ENCODE measurements around the gene ZFYVE19. TPM values are rescaled to one million over a fixed set of nuclear protein-coding genes. Genes with fewer than 3 reads are reported as not detected.

ZFYVE19 gene
- total and polyA plus RNA-seq, 2 of the 13 experiments (the other 11 are each of a cell fraction or from before 2014, with no cell fraction given): 23.3 to 44.0 TPM

GRCh38 chr15:40763801-40764628 is 42.9 kb upstream of the ZFYVE19 start, which contains the start of gene GCHFR (continued):
- 0 out of 2 replicates have a peak, but pooled peaks have one; percentile 69 for TF ChIP-seq ZNF431 (CRISPR knock-in tag; IDR thresholded peaks at IDR 0.05; ENCODE audit: borderline replicate concordance, low read depth)
- no peak; the same call in 1 of the 2 replicates for TF ChIP-seq ELF4 (CRISPR knock-in tag; IDR thresholded peaks at IDR 0.05; ENCODE audit: borderline replicate concordance)
- peak; percentile 92 for TF ChIP-seq ZNF639 (CRISPR knock-in tag; conservative IDR thresholded peaks at IDR 0.05)
- TF ChIP-seq CREM (IDR thresholded peaks at IDR 0.05): no peak
- TF ChIP-seq CREM (CRISPR knock-in tag; IDR thresholded peaks at IDR 0.05): no peak
- peak; percentile 91; the same call in 1 of the 2 replicates for TF ChIP-seq CENPT (CRISPR knock-in tag; IDR thresholded peaks at IDR 0.05; ENCODE audit: low read depth)
- peak; percentile 67 for TF ChIP-seq DMAP1 (CRISPR knock-in tag; IDR thresholded peaks at IDR 0.05)
- peak; percentile 87 for TF ChIP-seq REXO4 (CRISPR knock-in tag; IDR thresholded peaks at IDR 0.05; ENCODE audit: borderline replicate concordance)
- no peak; the same call in 1 of the 2 replicates for TF ChIP-seq TMF1 (CRISPR knock-in tag; IDR thresholded peaks at IDR 0.05; ENCODE audit: low read depth)
- TF ChIP-seq HMG20B (CRISPR knock-in tag; conservative IDR thresholded peaks at IDR 0.05): no peak; the same call in 1 of the 2 replicates
- TF ChIP-seq MED1 (CRISPR knock-in tag; IDR thresholded peaks at IDR 0.05): peak; percentile 24; the same call in 1 of the 2 replicates
- TF ChIP-seq ZBTB8A (CRISPR knock-in tag; IDR thresholded peaks at IDR 0.05; ENCODE audit: borderline replicate concordance, low read depth): no peak
- TF ChIP-seq ISX (CRISPR knock-in tag; conservative IDR thresholded peaks at IDR 0.05): no peak
- no peak for TF ChIP-seq LCORL (IDR thresholded peaks at IDR 0.05)
- TF ChIP-seq LCORL (CRISPR knock-in tag; IDR thresholded peaks at IDR 0.05): peak; percentile 88
- TF ChIP-seq ELF1 (CRISPR knock-in tag; IDR thresholded peaks at IDR 0.05): peak; percentile 77
- peak; percentile 81 for TF ChIP-seq POLR2G (IDR thresholded peaks at IDR 0.05; ENCODE audit: low read depth, low read length)
- TF ChIP-seq ZBTB7B (CRISPR knock-in tag; IDR thresholded peaks at IDR 0.05): peak; percentile 85; the same call in 1 of the 2 replicates
- no peak for TF ChIP-seq ZNF674 (CRISPR knock-in tag; IDR thresholded peaks at IDR 0.05; ENCODE audit: low read depth)
- TF ChIP-seq KDM1A (CRISPR knock-in tag; IDR thresholded peaks at IDR 0.05): peak; percentile 22; the same call in 1 of the 2 replicates
- TF ChIP-seq ZNF207 (IDR thresholded peaks at IDR 0.05; ENCODE audit: borderline replicate concordance): no peak
- TF ChIP-seq IRX3 (CRISPR knock-in tag; IDR thresholded peaks at IDR 0.05; ENCODE audit: borderline replicate concordance, low read depth): no peak; the same call in 1 of the 2 replicates
- no peak for TF ChIP-seq ATRX (CRISPR knock-in tag; IDR thresholded peaks at IDR 0.05; ENCODE audit: borderline replicate concordance)
- TF ChIP-seq WIZ (CRISPR knock-in tag; IDR thresholded peaks at IDR 0.05): no peak; the same call in 1 of the 2 replicates
- peak; percentile 44; the same call in 1 of the 2 replicates for TF ChIP-seq ZKSCAN8 (CRISPR knock-in tag; IDR thresholded peaks at IDR 0.05; ENCODE audit: borderline replicate concordance)
- TF ChIP-seq GTF2F1 (IDR thresholded peaks at IDR 0.05; ENCODE audit: low read length): no peak
- TF ChIP-seq AGO1 (IDR thresholded peaks at IDR 0.05; ENCODE audit: low read depth, low read length, poor library complexity, severe bottlenecking): peak; percentile 63
- TF ChIP-seq CBX2 (IDR thresholded peaks at IDR 0.05; ENCODE audit: low read depth, low read length): no peak
- no peak for TF ChIP-seq CBX2 (CRISPR knock-in tag; IDR thresholded peaks at IDR 0.05; ENCODE audit: low read depth)
- TF ChIP-seq PTBP1 (IDR thresholded peaks at IDR 0.05; ENCODE audit: low read depth, low read length, poor library complexity, severe bottlenecking): peak; percentile 18
- TF ChIP-seq KDM5A (IDR thresholded peaks at IDR 0.05; ENCODE audit: borderline replicate concordance, low read length): no peak
- peak; percentile 48; the same call in 1 of the 2 replicates for TF ChIP-seq SOX5 (CRISPR knock-in tag; IDR thresholded peaks at IDR 0.05; ENCODE audit: borderline replicate concordance)

All from HepG2 (cell line).